Esophagus squamous epithelium (tissue), 4 donors: ENCODE measurements around the gene ABHD2.

Experiments
- CTCF ChIP-seq, 6 experiments: fragments of 450-650 bp in 4 of 6; fragments of 200-600 bp in 2 of 6; sonication (generic) in 2 of 6; IDR thresholded peaks; one replicate each; pipeline ENCODE4 v1.5.1; 2016 to 2019; ENCODE audit warnings: antibody characterized with exemption in 6 of 6, mild to moderate bottlenecking in 4 of 6, moderate library complexity in 4 of 6
- POLR2A ChIP-seq, 4 donors: fragments of 450-650 bp; IDR thresholded peaks; one replicate each; pipeline ENCODE4 v1.6.1; 2017; ENCODE audit warnings: antibody characterized with exemption in 4 of 4, mild to moderate bottlenecking in 4 of 4, moderate library complexity in 3 of 4

- TF ChIP-seq CTCF (IDR thresholded peaks at IDR 0.05) = peak; percentile 14 to 80 (median 72)
- no peak for TF ChIP-seq POLR2A (IDR thresholded peaks at IDR 0.05)
Measured at GRCh38 chr15:89129123-89129815, 41.0 kb downstream of the ABHD2 start.
